GM10266 (cell line): ENCODE results near the gene PAFAH1B2.

Experiments used
- DNase-seq: peaks from one replicate; pipeline ENCODE4 v3.0.0; 2012; ENCODE audit errors: extremely low spot score
- CTCF ChIP-seq: IDR thresholded peaks from 2 replicates; pipeline ENCODE4 v1.5.1; 2012; ENCODE audit warnings: mild to moderate bottlenecking, low read depth; ENCODE audit not compliant: control insufficient read depth, insufficient read depth; ENCODE audit errors: missing control alignments

PAFAH1B2 gene

GRCh38 chr11:117143871-117144476, at the start of gene PAFAH1B2:
Gene PAFAH1B2 (plus strand): TSS chr11:117144287. CDS start chr11:117152448, 8,161 bp downstream.
- DNase-seq = peak; percentile 99
- no peak for TF ChIP-seq CTCF

- TF ChIP-seq CTCF = no peak
- no peak for DNase-seq
Observed at GRCh38 chr11:117094776-117095175, 49.3 kb upstream of the PAFAH1B2 start.

GRCh38 chr11:117095284-117096161, 48.6 kb upstream of the PAFAH1B2 start:
- no peak for DNase-seq
- no peak for TF ChIP-seq CTCF

GRCh38 chr11:117096201-117096991, 47.7 kb upstream of the PAFAH1B2 start:
- peak; percentile 80 for DNase-seq
- TF ChIP-seq CTCF = peak; percentile 23

- TF ChIP-seq CTCF = no peak
- DNase-seq = no peak
Observed at GRCh38 chr11:117097014-117097388, 47.1 kb upstream of the PAFAH1B2 start.

GRCh38 chr11:117097389-117098268, 46.5 kb upstream of the PAFAH1B2 start:
- TF ChIP-seq CTCF = no peak
- peak; percentile 43 for DNase-seq
